Stomach (tissue), 4 donors: ENCODE measurements around the gene CCL26.
"Not testable (repeated sequence)": the region's sequence is repeated elsewhere in the genome, so short reads cannot be mapped to it uniquely, and the experiment has no call there.

Source experiments
- CTCF ChIP-seq, 7 experiments: fragments of 450-650 bp in 4 of 7; fragments of 200-600 bp in 3 of 7; sonication (generic) in 3 of 7; IDR thresholded peaks; one replicate each; pipeline ENCODE4 v1.5.1; 2016 to 2019; ENCODE audit warnings: antibody characterized with exemption in 7 of 7, control low read depth in 2 of 7, mild to moderate bottlenecking in 1 of 7
- EP300 ChIP-seq: sonication (generic); formaldehyde crosslinking; IDR thresholded peaks from one replicate; pipeline ENCODE4 v1.6.1; 2017; ENCODE audit warnings: antibody characterized with exemption
- POLR2A ChIP-seq, 4 donors: fragments of 450-650 bp; IDR thresholded peaks; one replicate each; pipeline ENCODE4 v1.6.1; 2016; ENCODE audit warnings: antibody characterized with exemption in 4 of 4, control low read depth in 2 of 4, mild to moderate bottlenecking in 1 of 4, moderate library complexity in 1 of 4
- POLR2AphosphoS5 ChIP-seq, 3 donors: sonication (generic); formaldehyde crosslinking; IDR thresholded peaks; one replicate each; pipeline ENCODE4 v1.6.1; 2016; ENCODE audit warnings: antibody characterized with exemption in 3 of 3

GRCh38 chr7:75788154-75788847 is 16.3 kb upstream of the CCL26 start:
- TF ChIP-seq CTCF (IDR thresholded peaks at IDR 0.05); EP300; POLR2AphosphoS5 (IDR thresholded peaks at IDR 0.05); POLR2A (IDR thresholded peaks at IDR 0.05): not testable (repeated sequence)
